Activated CD8-positive, alpha-beta memory T cell treated with anti-CD3 and anti-CD28 coated beads, Interleukin-2, amount 50 U/mL, for 24 hours (primary cell): ENCODE measurements around the gene NFS1.
"Not testable (repeated sequence)": the region's sequence is repeated elsewhere in the genome, so short reads cannot be mapped to it uniquely, and the experiment has no call there.

Source experiments
- DNase-seq: peaks from one replicate; pipeline ENCODE4 v3.0.0-alpha.2; 2020; ENCODE audit errors: extremely low read depth

Gene NFS1

GRCh38 chr20:35699127-35699956 lies at the start of gene NFS1, which contains the start of gene ROMO1:
TSS of gene NFS1 (minus strand) at chr20:35699352. CDS start at chr20:35699288, 64 bp downstream.
TSS of gene ROMO1 (plus strand) at chr20:35699405. CDS start at chr20:35699633, 228 bp downstream.
- peak; percentile 71 for DNase-seq

GRCh38 chr20:35744492-35744841 lies 45.3 kb upstream of the NFS1 start:
- DNase-seq, result not testable (repeated sequence)

- DNase-seq, result no peak
Observed at GRCh38 chr20:35743693-35744491, 44.7 kb upstream of the NFS1 start.

GRCh38 chr20:35742741-35743523 lies 43.8 kb upstream of the NFS1 start:
- no peak for DNase-seq

GRCh38 chr20:35741892-35742740 lies 43.0 kb upstream of the NFS1 start, which contains the start of gene RBM39:
TSS of gene RBM39 (minus strand) at chr20:35742260. CDS start at chr20:35740874, 1,386 bp downstream.
- DNase-seq, result peak; percentile 98

- no peak for DNase-seq
Observed at GRCh38 chr20:35739294-35740163, 40.4 kb upstream of the NFS1 start.

- no peak for DNase-seq
Observed at GRCh38 chr20:35738410-35739179, 39.4 kb upstream of the NFS1 start.

GRCh38 chr20:35737865-35738333 lies 38.7 kb upstream of the NFS1 start:
- no peak for DNase-seq

GRCh38 chr20:35735826-35736470 lies 36.8 kb upstream of the NFS1 start:
- DNase-seq, result no peak

- no peak for DNase-seq
Observed at GRCh38 chr20:35734777-35735649, 35.9 kb upstream of the NFS1 start.

GRCh38 chr20:35734374-35734773 lies 35.2 kb upstream of the NFS1 start:
- no peak for DNase-seq

GRCh38 chr20:35732644-35732982 lies 33.5 kb upstream of the NFS1 start:
- DNase-seq, result no peak

GRCh38 chr20:35731862-35732643 lies 32.9 kb upstream of the NFS1 start:
- no peak for DNase-seq

GRCh38 chr20:35731469-35731788 lies 32.3 kb upstream of the NFS1 start:
- no peak for DNase-seq

GRCh38 chr20:35730583-35731468 lies 31.7 kb upstream of the NFS1 start:
- DNase-seq, result no peak
